ENCODE data around the gene WNT11.

The WNT11 gene

GRCh38 chr11:76179147-76179546 lies 27.2 kb downstream of the WNT11 start:
- Mint-ChIP-seq H3K27ac (peak overlapping the region in 1 of 2 donors; percentile 41), H3K36me3 (ENCODE audit: insufficient read depth) (peaks cover 2% of the 10 kb centered on the region), H3K4me1 (ENCODE audit: low read depth in 2 of 2) (peaks cover 2 to 3% of the 10 kb centered on the region in 2 donors), H3K9me3 (no peaks in the 10 kb centered on the region), H3K27me3 (no peaks in the 10 kb centered on the region), H3K4me3 (no peak overlapping the region)
- no peak for ATAC-seq (replicated peaks)
- no peak for DNase-seq

DNA sequence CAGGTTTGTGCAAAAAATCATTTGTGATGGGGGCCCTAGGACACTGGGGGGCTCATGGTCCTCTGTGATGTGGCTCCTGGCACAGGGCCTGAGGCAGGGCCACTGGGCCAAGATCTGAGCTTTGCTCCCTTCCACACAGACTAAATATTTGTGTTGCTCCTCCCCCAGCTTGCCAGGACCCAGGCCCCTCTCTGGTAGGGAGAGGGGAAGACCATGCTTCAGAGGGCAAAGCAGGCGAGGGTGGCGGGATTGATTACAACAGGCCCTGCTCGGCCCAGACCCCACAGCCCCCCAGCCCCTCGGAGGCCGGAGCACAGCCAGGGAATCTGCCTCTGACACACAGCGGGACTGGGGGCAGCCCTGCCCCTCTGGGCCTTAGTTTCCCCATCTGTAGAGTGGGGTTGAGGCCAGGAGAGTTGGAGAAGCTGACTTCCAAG lies 29.0 kb downstream of the WNT11 start:
- Mint-ChIP-seq H3K27ac (no peak overlapping the region), H3K9me3 (no peaks in the 10 kb centered on the region), H3K36me3 (ENCODE audit: insufficient read depth) (peaks cover under 1% of the 10 kb centered on the region), H3K4me1 (ENCODE audit: low read depth in 2 of 2) (peaks cover 8 to 11% of the 10 kb centered on the region in 2 donors), H3K27me3 (no peaks in the 10 kb centered on the region), H3K4me3 (no peak overlapping the region)
- DNase-seq (no peak), ATAC-seq (replicated peaks) (no peak)

GRCh38 chr11:76176463-76176862 lies 29.8 kb downstream of the WNT11 start:
- Mint-ChIP-seq H3K27ac (peak overlapping the region in 1 of 2 donors; percentile 77), H3K27me3 (no peaks in the 10 kb centered on the region), H3K4me1 (ENCODE audit: low read depth in 2 of 2) (peaks cover 8 to 11% of the 10 kb centered on the region in 2 donors), H3K4me3 (no peak overlapping the region), H3K9me3 (no peaks in the 10 kb centered on the region), H3K36me3 (ENCODE audit: insufficient read depth) (no peaks in the 10 kb centered on the region)
- ATAC-seq (replicated peaks): no peak
- DNase-seq: no peak

DNA sequence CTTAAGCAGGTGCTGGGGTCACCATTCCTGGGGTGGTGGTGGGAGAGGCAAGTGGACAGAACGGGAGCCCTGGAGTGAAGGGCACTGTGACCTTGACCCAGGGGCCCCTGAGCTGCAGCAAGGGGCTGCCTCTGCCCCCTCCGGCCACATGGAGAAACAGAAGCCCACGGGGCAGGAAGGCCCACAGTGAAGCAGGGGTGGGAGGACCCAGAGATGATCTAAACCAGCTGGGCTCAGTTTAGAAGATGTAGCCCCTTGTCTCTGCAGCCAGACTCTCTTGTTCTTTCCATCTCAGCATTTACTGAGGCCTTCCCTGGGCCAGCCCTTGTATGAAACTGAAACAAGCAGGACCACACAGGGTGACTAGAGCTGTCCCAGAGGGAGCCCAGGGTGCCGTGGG lies 30.5 kb downstream of the WNT11 start:
- Mint-ChIP-seq H3K27ac (peak overlapping the region; percentile 48 to 77), H3K27me3 (no peaks in the 10 kb centered on the region), H3K4me1 (ENCODE audit: low read depth in 2 of 2) (peaks cover 8 to 11% of the 10 kb centered on the region in 2 donors), H3K4me3 (no peak overlapping the region), H3K9me3 (no peaks in the 10 kb centered on the region), H3K36me3 (ENCODE audit: insufficient read depth) (no peaks in the 10 kb centered on the region)
- no peak for ATAC-seq (replicated peaks)
- DNase-seq: no peak

DNA sequence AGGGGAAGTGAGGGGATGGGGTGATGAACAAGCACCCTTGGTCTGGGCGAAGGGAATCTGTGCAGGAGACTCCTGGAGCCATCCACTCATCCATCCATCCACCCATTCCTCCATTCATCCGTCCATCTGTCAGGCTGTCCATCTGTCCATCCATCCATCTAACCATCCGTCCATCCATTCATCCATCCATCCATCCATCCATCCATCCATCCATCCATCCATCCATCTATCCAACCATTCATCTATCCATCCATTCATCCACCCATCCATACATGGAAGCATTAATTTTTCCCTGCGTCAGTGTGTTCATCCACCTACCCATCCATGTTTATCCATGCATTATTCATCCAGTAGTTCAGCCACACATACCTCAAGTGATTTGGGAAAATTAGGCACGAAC lies 32.0 kb downstream of the WNT11 start:
- no peak for DNase-seq
- H3K4me1 Mint-ChIP-seq (ENCODE audit: low read depth in 2 of 2): peaks cover 8 to 11% of the 10 kb centered on the region in 2 donors
- no peak overlapping the region for H3K27ac Mint-ChIP-seq
- H3K36me3 Mint-ChIP-seq (ENCODE audit: insufficient read depth): no peaks in the 10 kb centered on the region
- no peaks in the 10 kb centered on the region for H3K9me3 Mint-ChIP-seq
- no peak for ATAC-seq (replicated peaks)
- no peak overlapping the region for H3K4me3 Mint-ChIP-seq
- H3K27me3 Mint-ChIP-seq: no peaks in the 10 kb centered on the region

GRCh38 chr11:76173663-76174062 lies 32.6 kb downstream of the WNT11 start:
- H3K36me3 Mint-ChIP-seq (ENCODE audit: insufficient read depth): no peaks in the 10 kb centered on the region
- peaks cover 8 to 11% of the 10 kb centered on the region in 2 donors for H3K4me1 Mint-ChIP-seq (ENCODE audit: low read depth in 2 of 2)

DNA sequence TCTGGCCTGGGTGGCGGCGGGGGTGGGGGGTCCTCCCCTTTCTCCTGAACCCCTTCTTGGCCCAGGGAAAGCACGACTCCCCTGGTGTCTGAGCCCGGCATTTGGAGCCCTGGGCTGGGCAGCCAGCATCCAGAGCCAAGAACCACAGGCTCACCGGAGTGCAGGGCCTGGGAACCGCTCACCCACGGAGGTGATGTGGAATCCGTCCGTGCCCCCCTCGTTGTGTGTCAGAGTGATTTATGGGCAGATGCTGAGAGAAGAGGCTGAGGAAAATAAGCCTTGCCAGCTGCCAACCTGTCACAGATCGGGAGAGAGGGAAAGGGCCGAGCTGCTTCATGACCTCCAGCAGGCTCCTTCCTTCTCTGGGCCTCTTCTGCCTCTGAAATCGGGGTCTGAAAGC lies 33.7 kb downstream of the WNT11 start:
- ATAC-seq (replicated peaks) (no peak), DNase-seq (no peak)
- peaks cover 8 to 11% of the 10 kb centered on the region in 2 donors for H3K4me1 Mint-ChIP-seq (ENCODE audit: low read depth in 2 of 2)
- no peak overlapping the region for H3K4me3 Mint-ChIP-seq
- H3K27ac Mint-ChIP-seq: no peak overlapping the region
- no peaks in the 10 kb centered on the region for H3K9me3 Mint-ChIP-seq
- H3K27me3 Mint-ChIP-seq: peaks cover 0 to 5% of the 10 kb centered on the region in 2 donors
- H3K36me3 Mint-ChIP-seq (ENCODE audit: insufficient read depth): no peaks in the 10 kb centered on the region

More at GRCh38 chr11:76173663-76174062, 32.6 kb downstream of the WNT11 start:
- ATAC-seq (replicated peaks) (no peak), DNase-seq (no peak)
- no peak overlapping the region for H3K27ac Mint-ChIP-seq
- H3K27me3 Mint-ChIP-seq: peaks cover 0 to under 1% of the 10 kb centered on the region in 2 donors
- H3K4me3 Mint-ChIP-seq: no peak overlapping the region
- H3K9me3 Mint-ChIP-seq: no peaks in the 10 kb centered on the region

DNA sequence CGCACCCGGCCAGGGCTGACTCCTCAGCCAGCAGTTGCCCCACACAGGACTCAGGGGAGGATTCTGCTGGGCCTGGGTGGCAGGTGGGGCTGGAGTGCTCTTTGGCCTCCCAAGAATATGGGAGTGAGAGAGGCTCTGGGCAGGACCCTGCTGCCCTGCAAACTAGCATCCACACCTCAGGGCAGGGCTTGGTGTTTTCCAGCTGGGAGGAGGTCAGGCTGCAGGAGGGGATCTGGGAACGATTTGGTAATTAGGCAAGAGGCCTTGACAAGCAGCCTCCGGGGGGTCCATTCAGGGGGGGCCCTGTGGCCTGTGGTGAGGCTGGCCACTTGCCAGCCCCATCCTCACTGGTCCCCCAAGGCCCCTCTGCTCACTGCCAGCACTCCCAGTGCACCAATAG lies 35.8 kb downstream of the WNT11 start:
- Mint-ChIP-seq H3K9me3 (no peaks in the 10 kb centered on the region), H3K27ac (no peak overlapping the region), H3K27me3 (peaks cover 0 to 5% of the 10 kb centered on the region in 2 donors), H3K4me1 (ENCODE audit: low read depth in 2 of 2) (peaks cover 6 to 8% of the 10 kb centered on the region in 2 donors), H3K36me3 (ENCODE audit: insufficient read depth) (no peaks in the 10 kb centered on the region), H3K4me3 (no peak overlapping the region)
- ATAC-seq (replicated peaks) (no peak), DNase-seq (no peak)

DNA sequence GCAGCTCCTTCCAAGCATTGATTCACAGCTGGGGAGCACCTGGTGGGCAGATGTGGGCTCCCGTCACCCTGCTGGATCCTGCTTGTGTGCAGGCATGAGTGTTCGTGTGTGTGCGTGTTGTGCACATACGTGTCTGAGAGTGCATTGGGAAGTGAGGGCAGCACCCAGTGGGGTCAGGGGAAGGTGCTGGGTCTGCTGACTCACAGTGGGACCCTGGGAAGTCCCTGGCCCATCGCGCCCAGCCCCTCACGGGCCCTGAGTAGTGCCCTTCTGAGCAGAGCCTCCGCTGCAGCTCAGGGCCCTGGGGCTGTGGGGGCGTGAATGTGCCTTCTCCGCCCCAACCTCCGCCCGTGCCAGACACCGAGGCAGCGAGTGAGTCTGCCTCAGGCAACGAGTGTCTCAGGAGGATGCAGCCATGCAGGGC lies 36.8 kb downstream of the WNT11 start:
- Mint-ChIP-seq H3K27me3 (peaks cover 0 to 5% of the 10 kb centered on the region in 2 donors), H3K27ac (no peak overlapping the region), H3K4me3 (no peak overlapping the region), H3K4me1 (ENCODE audit: low read depth in 2 of 2) (peaks cover 6 to 8% of the 10 kb centered on the region in 2 donors), H3K36me3 (ENCODE audit: insufficient read depth) (no peaks in the 10 kb centered on the region), H3K9me3 (no peaks in the 10 kb centered on the region)
- ATAC-seq (replicated peaks) (no peak), DNase-seq (no peak)

DNA sequence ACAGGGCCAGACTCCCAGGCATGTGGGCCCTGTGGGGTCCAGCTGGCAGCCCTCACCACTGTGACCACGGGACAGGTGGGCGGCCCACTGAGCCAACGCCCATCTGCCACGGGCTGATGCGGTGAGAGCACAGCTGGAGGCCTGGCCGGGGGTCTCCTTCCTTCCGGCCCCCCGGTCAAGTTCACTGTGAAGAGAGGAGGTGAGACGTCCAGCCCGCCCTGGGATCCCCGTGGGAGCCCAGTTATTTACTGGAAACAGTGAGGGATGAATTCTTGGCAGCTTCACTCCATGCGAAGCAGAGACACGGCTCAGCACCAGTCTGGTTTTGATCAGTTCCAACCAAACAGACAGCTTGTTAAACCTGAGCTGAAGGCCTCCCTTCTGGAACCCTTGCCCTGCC lies 38.7 kb downstream of the WNT11 start:
- H3K36me3 Mint-ChIP-seq (ENCODE audit: insufficient read depth): no peaks in the 10 kb centered on the region
- peaks cover 0 to 11% of the 10 kb centered on the region in 2 donors for H3K27me3 Mint-ChIP-seq
- no peak overlapping the region for H3K4me3 Mint-ChIP-seq
- DNase-seq (no peak), ATAC-seq (replicated peaks) (no peak)
- no peaks in the 10 kb centered on the region for H3K9me3 Mint-ChIP-seq
- H3K4me1 Mint-ChIP-seq (ENCODE audit: low read depth in 2 of 2): no peaks in the 10 kb centered on the region
- no peak overlapping the region for H3K27ac Mint-ChIP-seq

DNA sequence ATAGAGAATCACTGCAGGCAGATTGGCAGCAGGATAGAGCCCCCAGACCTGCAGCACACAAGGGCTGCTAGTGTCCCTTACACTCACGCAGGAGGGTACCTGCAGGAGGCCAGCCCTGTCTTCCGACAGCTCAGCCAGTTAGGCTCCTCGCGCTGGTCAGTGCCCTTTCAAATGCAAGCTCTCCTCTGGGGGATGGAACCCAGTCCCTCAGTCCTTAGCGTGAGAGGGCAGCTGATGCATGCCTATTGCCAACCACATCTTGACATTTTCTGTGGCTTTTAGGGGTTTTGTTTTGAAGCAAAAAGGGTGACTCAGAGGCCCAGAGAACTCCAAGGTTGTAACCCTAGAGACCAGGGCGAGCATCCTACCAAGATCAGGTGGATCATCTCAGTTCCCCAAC lies 40.0 kb downstream of the WNT11 start:
- no peak overlapping the region for H3K27ac Mint-ChIP-seq
- peaks cover 0 to 11% of the 10 kb centered on the region in 2 donors for H3K27me3 Mint-ChIP-seq
- ATAC-seq (replicated peaks) (no peak), DNase-seq (no peak)
- no peaks in the 10 kb centered on the region for H3K4me1 Mint-ChIP-seq (ENCODE audit: low read depth in 2 of 2)
- no peaks in the 10 kb centered on the region for H3K9me3 Mint-ChIP-seq
- no peaks in the 10 kb centered on the region for H3K36me3 Mint-ChIP-seq (ENCODE audit: insufficient read depth)
- H3K4me3 Mint-ChIP-seq: no peak overlapping the region

- ATAC-seq (replicated peaks) (no peak), DNase-seq (no peak)
- no peak overlapping the region for H3K4me3 Mint-ChIP-seq
- H3K36me3 Mint-ChIP-seq (ENCODE audit: insufficient read depth): no peaks in the 10 kb centered on the region
- peaks cover 0 to 11% of the 10 kb centered on the region in 2 donors for H3K27me3 Mint-ChIP-seq
- no peaks in the 10 kb centered on the region for H3K9me3 Mint-ChIP-seq
- no peaks in the 10 kb centered on the region for H3K4me1 Mint-ChIP-seq (ENCODE audit: low read depth in 2 of 2)
- no peak overlapping the region for H3K27ac Mint-ChIP-seq
Observed at GRCh38 chr11:76164861-76165751, 41.2 kb downstream of the WNT11 start.

- no peaks in the 10 kb centered on the region for H3K9me3 Mint-ChIP-seq
- no peaks in the 10 kb centered on the region for H3K4me1 Mint-ChIP-seq (ENCODE audit: low read depth in 2 of 2)
- ATAC-seq (replicated peaks) (no peak), DNase-seq (no peak)
- no peaks in the 10 kb centered on the region for H3K36me3 Mint-ChIP-seq (ENCODE audit: insufficient read depth)
- H3K27me3 Mint-ChIP-seq: peaks cover 0 to 11% of the 10 kb centered on the region in 2 donors
- H3K27ac Mint-ChIP-seq: no peak overlapping the region
- no peak overlapping the region for H3K4me3 Mint-ChIP-seq
Observed at GRCh38 chr11:76164081-76164480, 42.2 kb downstream of the WNT11 start.

- Mint-ChIP-seq H3K4me3 (no peak overlapping the region), H3K36me3 (ENCODE audit: insufficient read depth) (no peaks in the 10 kb centered on the region), H3K4me1 (ENCODE audit: low read depth in 2 of 2) (no peaks in the 10 kb centered on the region), H3K27ac (no peak overlapping the region), H3K27me3 (peaks cover 0 to 8% of the 10 kb centered on the region in 2 donors), H3K9me3 (no peaks in the 10 kb centered on the region)
- no peak for ATAC-seq (replicated peaks)
- DNase-seq: no peak
Observed at GRCh38 chr11:76163289-76163880, 42.9 kb downstream of the WNT11 start.
